Measurements from ENCODE around the gene SLC6A13.
A peak's percentile ranks its signal among the peaks of the same experiment; 100 is the strongest.

Gene SLC6A13

GRCh38 chr12:195951-196350 is 66.7 kb downstream of the SLC6A13 start:
- no peak for DNase-seq

DNA sequence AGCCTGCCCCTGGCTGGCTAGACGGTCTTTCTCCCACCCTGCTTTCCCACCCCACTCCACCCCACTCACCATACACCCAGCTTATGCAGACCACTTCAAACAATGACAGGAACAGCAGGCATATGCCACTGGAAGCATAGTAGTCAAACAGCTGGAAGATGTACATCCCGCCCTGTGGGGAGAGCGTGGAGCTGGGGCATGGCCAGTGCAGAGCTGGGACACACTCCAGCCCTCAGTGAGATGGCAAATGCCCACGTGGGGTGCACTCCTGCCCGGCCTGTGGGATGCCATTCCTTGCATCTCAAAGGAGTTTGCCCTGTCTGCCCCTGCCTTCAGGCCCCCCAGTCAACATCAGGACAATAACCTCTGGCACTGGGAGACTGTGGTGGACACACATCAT is 67.5 kb downstream of the SLC6A13 start:
- DNase-seq: no peak

DNA sequence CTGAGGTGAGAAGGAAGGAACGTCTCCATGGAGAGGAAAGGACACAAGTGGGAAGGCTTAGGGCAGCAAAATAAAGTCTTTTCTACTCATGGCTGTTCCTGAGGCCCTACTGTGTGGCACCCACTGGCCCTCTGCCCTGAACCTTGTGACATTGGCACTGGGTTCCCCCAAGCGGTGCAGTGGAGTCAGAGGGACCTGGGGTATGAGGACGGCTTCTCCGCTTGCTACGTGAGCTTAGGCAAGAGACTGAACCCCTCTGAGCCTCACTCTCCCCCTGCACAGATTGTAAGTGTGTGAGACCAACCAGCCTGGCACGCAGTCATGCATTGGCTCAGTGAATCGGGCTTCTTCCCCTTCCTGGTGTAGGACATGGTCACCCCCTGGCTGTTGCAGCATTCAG is 68.4 kb downstream of the SLC6A13 start:
- no peak for DNase-seq

DNA sequence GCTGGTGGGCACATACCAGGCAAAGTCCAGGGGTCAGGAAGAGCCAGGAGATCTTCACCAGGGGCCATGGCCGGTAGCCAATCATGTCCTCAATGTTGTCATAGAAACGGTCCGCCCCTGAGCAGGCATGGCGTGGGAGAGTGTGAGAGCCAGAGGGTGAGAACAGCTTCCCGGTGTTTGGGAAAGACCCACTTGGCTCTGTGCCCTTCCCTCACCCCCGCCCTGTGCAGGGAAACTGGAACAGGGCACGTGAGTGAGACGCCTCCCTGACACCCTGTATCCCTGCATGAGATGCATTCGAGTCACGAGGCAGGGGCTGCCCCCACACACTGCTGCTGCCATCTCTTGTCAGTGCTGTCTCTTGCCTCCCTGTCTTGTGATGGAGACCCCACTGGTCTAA is 69.4 kb downstream of the SLC6A13 start:
- DNase-seq: no peak

DNA sequence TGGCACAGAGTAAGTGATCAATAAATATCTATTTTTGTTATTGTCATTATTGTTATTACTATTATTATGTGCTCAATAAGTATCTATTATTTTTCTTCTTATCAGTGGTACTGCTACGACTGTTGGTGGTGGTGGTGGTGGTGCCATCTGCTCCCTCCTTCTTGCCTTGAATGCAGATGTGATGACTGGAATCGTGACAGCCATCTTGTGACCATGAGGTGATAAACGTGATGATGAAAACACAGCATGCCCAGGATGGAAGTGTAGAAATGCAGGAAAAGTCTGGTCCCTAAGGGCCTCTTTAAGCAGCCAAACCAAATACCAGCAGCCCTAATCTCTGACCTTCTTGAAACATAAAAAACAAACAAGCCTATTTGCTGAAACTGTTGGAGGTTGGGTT is 71.1 kb downstream of the SLC6A13 start:
- DNase-seq: no peak

DNA sequence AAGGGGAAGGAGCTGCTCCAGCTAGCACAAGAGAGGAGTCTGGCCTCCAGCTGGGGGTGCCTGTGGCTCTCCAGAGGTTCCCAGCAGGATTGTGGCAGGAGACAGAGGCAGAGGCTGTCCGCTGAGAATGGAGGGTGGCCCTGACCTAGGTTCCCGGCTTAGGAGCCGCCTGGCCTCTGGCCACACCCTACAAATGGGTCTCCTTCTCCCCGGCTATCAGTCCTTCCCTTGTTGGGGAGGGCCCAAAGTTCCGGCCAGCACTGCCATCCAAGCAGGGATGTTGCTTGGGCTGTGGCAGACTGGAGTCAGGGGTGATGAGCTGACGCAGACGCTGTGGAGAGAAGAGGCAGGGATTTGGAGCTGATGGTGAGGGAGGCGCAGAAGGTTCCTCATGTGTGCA is 71.8 kb downstream of the SLC6A13 start:
- no peak for DNase-seq

DNA sequence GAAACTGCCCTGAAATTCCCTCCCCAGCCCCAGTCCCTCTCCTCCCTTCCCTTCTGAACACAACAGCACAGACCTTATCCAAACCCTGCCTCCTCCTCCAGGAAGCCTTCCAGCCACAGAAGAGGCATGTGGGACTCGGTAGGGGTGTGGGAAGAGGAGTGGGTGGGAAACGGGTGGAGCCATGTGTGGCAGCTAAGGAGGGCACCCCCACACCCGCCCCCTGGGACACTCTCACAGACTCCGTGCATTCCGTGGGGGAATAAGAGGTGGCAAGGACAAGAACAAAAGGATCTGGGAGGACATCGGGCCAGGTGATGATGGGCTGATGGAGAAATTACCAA is 73.0 kb downstream of the SLC6A13 start:
- DNase-seq: no peak

- peak; percentile 79 for DNase-seq
These were observed 73.6 kb downstream of the SLC6A13 start for GRCh38 chr12:188910-189621.

DNA sequence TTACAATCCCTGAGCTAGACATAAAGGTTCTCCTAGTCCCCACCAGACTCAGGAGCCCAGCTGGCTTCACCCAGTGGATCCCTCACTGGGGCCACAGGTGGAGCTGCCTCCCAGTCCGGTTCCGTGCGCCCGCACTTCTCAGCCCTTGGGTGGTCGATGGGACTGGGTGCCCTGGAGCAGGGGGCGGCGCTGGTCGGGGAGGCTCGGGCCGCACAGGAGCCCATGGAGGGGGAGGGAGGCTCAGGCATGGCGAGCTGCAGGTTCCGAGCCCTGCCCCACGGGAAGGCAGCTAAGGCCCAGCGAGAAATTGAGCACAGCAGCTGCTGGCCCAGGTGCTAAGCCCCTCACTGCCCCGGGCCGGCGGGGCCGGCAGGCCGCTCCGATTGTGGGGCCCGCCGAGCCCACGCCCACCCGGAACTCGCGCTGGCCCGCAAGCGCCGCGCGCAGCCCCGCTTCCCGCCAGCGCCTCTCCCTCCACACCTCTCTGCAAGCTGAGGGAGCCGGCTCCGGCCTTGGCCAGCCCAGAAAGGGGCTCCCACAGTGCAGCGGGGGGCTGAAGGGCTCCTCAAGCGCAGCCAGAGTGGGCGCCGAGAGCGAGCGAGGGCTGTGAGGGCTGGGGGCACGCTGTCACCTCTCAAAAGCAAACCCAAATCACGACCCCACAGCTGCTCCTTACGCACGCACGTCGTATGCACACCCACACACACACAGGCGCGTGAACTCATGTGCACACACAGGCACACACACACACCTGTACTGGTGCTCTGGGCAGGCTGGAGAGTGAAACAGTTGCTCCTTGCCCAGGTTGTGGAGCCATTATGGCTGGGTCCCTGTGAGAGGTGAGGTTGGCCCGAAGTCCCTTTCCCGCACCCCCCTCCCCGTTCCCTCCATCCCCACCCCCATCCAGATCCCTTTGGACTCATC is 74.4 kb downstream of the SLC6A13 start:
- peak; percentile 41 for DNase-seq

DNA sequence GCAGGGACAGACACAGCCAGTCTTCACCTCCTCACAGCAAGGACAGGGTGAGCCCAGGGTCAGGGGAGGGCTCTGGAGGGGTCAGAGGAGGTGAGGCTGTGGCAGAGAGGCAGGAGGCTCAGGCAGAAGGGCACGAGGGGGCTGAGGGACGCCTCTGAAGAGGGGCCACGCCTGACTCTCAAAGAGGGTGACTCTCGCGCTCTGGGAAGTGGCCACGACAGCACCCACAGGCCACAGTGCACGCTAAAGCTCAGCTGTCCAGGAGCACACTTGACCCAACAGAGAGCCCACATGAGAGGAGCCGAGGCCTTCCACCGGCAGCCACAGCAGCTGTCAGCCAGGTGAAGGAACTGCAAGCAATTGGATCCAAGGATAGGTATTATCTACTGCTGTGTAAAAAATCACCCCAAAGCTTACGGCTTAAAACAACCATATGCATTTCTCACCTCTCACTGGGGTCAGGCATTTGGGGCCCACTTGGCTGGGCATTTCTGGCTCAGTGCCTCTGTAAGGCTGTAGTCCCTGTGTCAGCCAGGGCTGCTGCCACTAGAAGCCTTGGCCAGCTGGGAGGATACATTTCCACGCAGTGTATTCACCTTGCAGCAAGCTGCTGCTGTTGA is 76.5 kb downstream of the SLC6A13 start:
- DNase-seq: no peak

DNA sequence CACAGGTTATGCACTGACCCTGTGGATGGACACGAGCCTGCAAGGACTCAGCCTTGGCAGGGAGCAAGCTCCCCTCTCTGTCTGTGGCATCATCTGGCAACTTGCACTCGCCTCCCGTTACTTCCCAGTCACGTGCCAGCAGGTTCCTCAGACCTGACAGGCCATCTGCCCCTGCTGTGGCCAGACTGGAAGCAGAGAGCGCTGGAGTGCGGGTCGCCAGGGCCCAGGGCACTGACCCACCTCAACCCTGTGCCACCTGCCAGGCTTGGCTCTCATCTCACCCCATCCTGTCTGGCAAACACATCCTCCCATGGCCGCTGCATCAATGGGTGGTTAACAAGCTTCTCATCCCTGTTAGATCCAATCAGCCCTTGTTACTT is 77.1 kb downstream of the SLC6A13 start:
- no peak for DNase-seq

GRCh38 chr12:184811-185575 is 77.6 kb downstream of the SLC6A13 start:
- no peak for DNase-seq

DNA sequence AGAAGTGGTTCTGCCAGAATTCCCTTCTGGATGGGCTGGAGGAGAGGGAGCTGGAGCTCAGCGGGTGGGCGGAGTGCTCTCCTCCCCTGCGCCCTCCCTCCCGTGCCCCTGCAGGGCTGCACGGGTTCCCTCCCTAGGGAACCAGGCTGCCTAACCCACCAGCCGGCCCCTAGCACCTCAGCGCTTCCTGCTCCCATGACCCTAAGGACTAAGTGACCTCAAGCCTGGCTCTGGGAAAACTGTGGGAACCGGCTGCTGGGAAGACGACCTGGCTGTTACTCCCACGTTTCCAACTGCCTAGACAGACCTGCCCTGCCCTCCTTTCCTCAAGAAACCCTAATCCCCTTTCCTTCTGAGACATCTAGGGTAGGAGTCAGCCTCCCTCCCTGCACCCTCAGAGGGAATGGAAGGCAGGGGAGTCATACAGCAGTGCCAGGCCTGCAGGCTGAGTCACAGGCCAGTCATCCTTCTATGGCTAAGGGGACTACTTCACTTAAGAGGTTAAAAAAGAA is 80.2 kb downstream of the SLC6A13 start:
- no peak for DNase-seq

DNA sequence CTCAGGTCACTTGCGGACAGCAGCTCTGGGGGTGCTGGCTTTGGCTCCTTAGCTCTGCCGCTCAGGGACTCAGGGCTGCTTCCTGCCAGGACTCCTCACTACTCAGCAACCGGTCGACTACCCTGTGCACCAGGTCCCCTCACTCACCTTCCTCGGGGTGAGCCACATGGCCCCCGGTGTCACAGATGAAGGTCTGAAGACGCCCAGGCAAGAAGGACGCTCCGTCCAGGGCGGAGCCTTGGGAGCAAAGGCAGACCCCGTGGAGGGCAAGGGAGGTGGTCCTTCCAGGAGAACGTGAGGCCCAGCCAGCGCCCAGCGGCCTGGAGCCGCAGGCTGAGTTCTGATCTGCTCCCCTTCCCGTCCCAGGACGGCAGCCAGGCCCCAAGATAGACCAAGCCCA is 80.7 kb downstream of the SLC6A13 start:
- no peak for DNase-seq

- no peak for DNase-seq
These were observed 82.2 kb downstream of the SLC6A13 start for GRCh38 chr12:180445-180844.

GRCh38 chr12:179885-180284 is 82.8 kb downstream of the SLC6A13 start:
- no peak for DNase-seq

DNA sequence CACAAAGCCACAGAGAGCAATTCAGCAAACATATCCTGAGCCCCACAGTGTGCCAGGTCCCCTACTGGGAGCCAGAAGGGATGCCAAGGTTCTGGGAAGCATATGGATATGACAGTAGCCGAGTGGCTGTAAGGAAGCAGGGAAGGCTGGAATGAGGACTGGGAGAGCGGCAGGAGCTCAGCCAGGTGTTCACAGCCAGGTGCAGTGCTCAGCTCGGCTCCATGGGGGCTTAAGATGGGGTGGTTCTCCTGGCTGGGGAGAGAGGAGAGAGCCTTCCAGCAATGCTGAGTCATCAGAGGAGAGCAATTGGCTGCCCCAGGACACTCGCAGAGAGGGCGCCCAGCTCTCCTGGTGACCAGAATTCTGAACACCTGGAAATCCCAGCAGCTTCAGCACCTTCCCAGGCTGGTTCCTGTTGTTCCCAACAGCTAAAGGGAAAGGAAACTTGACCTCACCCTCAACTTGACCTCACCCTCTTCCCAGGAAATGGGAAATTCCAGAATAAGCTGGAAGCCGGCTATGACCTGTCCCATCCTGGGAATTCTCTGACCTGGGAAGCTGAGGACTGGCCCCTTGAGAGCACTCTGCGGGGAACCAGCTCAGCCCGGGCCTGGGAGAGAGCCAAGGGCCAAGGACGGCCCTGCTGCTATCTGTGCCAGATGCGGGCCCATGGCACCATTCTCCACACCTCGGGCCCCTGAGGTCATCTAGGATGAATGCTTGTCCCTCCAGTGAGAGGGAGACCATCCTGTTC is 83.3 kb downstream of the SLC6A13 start:
- DNase-seq: peak; percentile 82

DNA sequence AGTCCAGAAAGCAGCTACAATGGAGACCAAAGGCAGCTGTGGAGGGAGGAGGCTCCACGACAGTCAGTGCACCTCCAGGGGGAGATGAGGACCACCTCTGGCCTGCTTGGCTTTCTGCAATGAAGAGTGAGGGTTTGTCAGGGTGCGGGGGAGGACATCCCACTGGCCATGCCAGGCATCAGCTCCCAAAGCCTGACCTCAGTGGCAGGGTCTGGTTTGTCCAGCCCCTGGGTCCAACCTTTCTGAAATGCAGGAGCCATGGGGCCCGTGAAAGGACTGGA is 83.9 kb downstream of the SLC6A13 start:
- no peak for DNase-seq

GRCh38 chr12:177980-178828 is 84.4 kb downstream of the SLC6A13 start:
- no peak for DNase-seq

- no peak for DNase-seq
These were observed 85.2 kb downstream of the SLC6A13 start for GRCh38 chr12:177336-177979.
